ENCODE data around the gene ELOVL2.

ELOVL2 gene

GRCh38 chr6:10976571-10976970 is 67.5 kb downstream of the ELOVL2 start:
- DNase-seq, result no peak

- DNase-seq, result no peak
These were observed 71.9 kb downstream of the ELOVL2 start for GRCh38 chr6:10972196-10972595.

- DNase-seq, result no peak
These were observed 73.4 kb downstream of the ELOVL2 start for GRCh38 chr6:10970731-10971130.

GRCh38 chr6:10968776-10969175 is 75.3 kb downstream of the ELOVL2 start:
- no peak for DNase-seq

GRCh38 chr6:10964684-10965083 is 79.4 kb downstream of the ELOVL2 start:
- no peak for DNase-seq

- no peak for DNase-seq
These were observed 81.0 kb downstream of the ELOVL2 start for GRCh38 chr6:10963113-10963512.

- no peak for DNase-seq
These were observed 81.4 kb downstream of the ELOVL2 start for GRCh38 chr6:10962673-10963072.

GRCh38 chr6:10961837-10962236 is 82.3 kb downstream of the ELOVL2 start:
- no peak for DNase-seq

GRCh38 chr6:10960171-10960570 is 83.9 kb downstream of the ELOVL2 start:
- no peak for DNase-seq

- DNase-seq, result no peak
These were observed 86.7 kb downstream of the ELOVL2 start for GRCh38 chr6:10957414-10957886.

GRCh38 chr6:10956776-10957175 is 87.3 kb downstream of the ELOVL2 start:
- DNase-seq, result no peak

- DNase-seq, result peak; percentile 9 to 62 (median 24)
These were observed 89.5 kb downstream of the ELOVL2 start for GRCh38 chr6:10954590-10955010.

GRCh38 chr6:10951675-10952282 is 92.3 kb downstream of the ELOVL2 start:
- no peak for DNase-seq

GRCh38 chr6:10949579-10950490 is 94.3 kb downstream of the ELOVL2 start:
- DNase-seq, result no peak

- DNase-seq, result no peak
These were observed 96.1 kb downstream of the ELOVL2 start for GRCh38 chr6:10947966-10948365.

- no peak for DNase-seq
These were observed 98.3 kb downstream of the ELOVL2 start for GRCh38 chr6:10945845-10946244.

- DNase-seq, result no peak
These were observed 104.3 kb downstream of the ELOVL2 start for GRCh38 chr6:10939840-10940239.

GRCh38 chr6:10933126-10933525 is 111.0 kb downstream of the ELOVL2 start:
- DNase-seq, result no peak

All from activated CD4-positive, CD25-positive, alpha-beta regulatory T cell (primary cell).